PC-3 (cell line): ENCODE data around the gene OPHN1.

Experiments used
- CTCF ChIP-seq: fragments of 300-600 bp; sonication (generic); conservative IDR thresholded peaks from 2 replicates; pipeline ENCODE4 v1.5.1; 2017; ENCODE audit warnings: antibody characterized with exemption, low read depth, mild to moderate bottlenecking, low read length
- EZH2 ChIP-seq: fragments of 300-600 bp; sonication (generic); IDR thresholded peaks from one replicate; pipeline ENCODE4 v1.6.1; 2017; ENCODE audit warnings: antibody characterized with exemption, mild to moderate bottlenecking, low read length; ENCODE audit not compliant: unreplicated experiment
- EZH2phosphoT487 ChIP-seq: fragments of 300-600 bp; sonication (generic); IDR thresholded peaks from 2 replicates; pipeline ENCODE4 v1.6.1; 2018; ENCODE audit warnings: mild to moderate bottlenecking, antibody characterized with exemption, low read length, borderline replicate concordance

- TF ChIP-seq CTCF (no peak), EZH2phosphoT487 (no peak), EZH2 (no peak)
Measured at GRCh38 chrX:68086709-68087108, 346.6 kb downstream of the OPHN1 start.
